ENCODE data around the gene RANGRF.

- TF ChIP-seq CTCF (IDR thresholded peaks at IDR 0.05) (no peak), EZH2 (IDR thresholded peaks at IDR 0.05; ENCODE audit: borderline replicate concordance, insufficient read depth, low read depth, low read length, poor library complexity, severe bottlenecking) (no peak)
These were observed 49.6 kb downstream of the RANGRF start for GRCh38 chr17:8337802-8338752.

Data from B cell (primary cell).